Activated CD4-positive, alpha-beta T cell treated with anti-CD3 and anti-CD28 coated beads for 24 hours (primary cell): ENCODE data around the gene ZNF532.
A peak's percentile ranks its signal among the peaks of the same experiment; 100 is the strongest.
"Not testable (repeated sequence)": the region's sequence is repeated elsewhere in the genome, so short reads cannot be mapped to it uniquely, and the experiment has no call there.

Experiments
- DNase-seq, 2 donors: peaks; one replicate each; pipeline ENCODE4 v3.0.0-alpha.2; 2020; ENCODE audit warnings: low read depth in 2 of 2

ZNF532 gene

DNA sequence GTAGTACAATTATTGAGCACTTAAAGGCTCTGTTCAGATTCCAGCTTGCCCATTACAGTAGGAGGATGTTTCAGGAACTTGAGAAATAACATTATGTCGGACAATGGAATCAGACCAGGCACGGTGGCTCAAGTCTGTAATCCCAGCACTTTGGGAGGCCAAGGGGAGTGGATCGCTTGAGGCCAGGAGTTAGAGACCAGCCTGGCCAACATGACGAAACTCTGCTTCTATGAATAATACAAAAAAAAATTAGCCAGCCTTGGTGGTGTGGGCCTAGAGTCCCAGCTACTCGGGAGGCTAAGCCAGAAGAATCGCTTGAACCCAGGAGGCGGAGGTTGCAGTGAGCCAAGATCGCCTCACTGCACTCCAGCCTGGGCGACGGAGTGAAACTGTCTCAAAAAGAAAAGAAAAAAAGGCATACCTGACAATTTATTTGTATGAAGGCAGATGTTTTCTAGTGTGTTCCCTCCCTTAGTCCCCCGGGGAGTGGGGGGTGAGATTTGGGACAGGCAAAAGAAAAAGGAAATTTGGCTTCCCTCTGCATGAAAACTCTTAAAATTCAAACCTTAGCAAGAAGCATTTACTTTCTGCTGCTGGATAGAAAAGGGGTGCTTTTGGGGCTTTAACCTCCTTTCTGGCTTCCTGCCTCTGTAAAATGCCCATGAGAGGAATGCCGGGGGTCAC, 13.7 kb upstream of the ZNF532 start:
- no peak for DNase-seq

DNA sequence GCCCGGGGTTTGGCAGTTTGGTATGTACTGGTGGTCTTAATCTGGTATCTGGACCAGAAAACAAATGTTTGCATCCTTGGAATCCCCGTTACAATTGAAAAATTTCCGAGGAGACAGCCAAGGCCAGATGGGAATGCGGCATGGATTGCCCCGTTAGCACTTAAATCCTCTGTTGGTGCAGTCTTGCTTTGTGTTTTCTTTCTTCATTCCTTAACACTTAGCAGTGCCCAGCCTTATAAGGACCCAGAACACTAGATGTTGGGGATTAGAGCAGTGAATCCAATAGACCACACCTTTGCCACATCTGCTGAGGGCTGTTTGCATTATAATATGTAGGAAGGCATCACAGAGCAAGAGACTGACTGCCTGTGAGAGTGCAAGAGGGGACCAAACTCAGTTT, 12.8 kb upstream of the ZNF532 start:
- no peak for DNase-seq

- no peak for DNase-seq
Measured at GRCh38 chr18:58852629-58853028, 12.0 kb upstream of the ZNF532 start.

- DNase-seq = no peak
Measured at GRCh38 chr18:58853561-58853960, 11.1 kb upstream of the ZNF532 start.

DNA sequence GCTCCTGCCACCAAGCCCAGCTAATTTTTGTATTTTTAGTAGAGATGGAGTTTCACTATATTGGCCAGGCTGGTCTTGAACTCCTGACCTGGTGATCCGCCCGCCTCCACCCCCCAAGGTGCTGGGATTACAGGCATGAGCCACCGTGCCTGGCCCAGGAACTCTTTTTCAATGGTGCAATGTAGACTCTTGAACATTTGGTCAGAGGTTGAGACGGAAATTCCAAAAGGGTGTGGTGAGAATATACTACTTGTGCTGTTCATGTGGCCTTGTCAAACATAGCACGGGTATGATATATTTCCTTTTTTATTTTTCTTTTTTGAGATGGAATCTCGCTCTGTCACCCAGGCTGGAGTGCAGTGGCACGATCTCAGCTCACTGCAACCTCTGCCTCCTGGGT, 9.2 kb upstream of the ZNF532 start:
- DNase-seq = not testable (repeated sequence)

DNA sequence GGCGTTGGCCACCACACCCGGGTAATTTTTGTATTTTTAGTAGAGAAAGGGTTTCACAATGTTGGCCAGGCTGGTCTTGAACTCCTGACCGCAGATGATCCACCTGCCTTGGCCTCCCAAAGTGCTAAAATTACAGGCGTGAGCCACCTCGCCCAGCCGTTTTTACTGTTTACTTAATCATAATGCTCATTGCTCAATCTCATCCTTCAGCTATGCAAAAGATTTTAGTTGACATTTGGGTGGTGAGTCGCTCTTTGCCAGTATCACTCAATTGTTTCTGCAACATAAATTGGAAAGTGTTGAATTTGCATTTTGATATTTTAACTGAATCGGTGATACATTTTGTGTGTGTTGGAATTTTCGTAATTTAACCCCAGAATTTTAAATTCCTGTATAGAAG, 7.8 kb upstream of the ZNF532 start:
- DNase-seq = no peak

DNA sequence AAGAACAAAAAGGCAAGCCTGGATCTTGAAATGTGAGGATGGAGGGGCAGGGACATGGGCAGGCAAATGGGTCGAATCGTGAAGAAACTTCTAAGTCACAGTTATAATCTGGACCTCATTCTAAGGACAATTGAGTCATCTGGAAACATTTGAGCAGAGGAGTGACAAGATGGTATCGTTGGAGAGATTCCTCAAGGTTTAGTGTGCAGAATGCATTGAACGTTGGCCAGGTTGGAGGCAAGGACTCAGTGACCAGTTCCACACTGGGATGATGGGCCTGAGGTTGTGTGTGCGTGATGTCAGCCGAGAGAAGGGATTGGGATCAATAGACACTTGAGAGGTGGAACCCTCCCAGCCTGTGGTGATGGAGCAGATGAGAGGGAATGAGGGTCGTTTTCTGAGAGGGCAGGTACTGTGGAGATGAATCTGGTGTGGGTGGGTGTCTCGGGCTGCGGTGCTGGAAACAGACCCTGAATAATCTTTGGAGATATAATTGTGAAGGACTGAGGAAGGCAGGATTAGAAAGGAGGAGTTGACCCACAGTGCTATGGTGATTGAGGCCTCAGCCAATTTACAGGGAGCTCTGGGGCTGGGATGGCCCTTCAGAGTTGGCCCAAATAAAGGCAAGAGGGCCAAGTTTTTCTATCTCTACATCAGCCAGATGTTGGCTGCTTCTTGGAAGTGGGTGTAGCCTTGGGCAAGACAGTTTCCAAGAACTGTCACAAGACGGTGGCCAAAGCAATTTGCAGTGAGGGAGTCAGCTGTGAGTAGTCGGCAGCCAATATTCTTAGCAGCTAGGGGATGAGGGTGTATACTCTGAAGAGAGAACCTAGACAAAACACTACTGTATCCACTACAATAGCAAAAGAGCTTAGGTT, 5.8 kb upstream of the ZNF532 start:
- no peak for DNase-seq

DNA sequence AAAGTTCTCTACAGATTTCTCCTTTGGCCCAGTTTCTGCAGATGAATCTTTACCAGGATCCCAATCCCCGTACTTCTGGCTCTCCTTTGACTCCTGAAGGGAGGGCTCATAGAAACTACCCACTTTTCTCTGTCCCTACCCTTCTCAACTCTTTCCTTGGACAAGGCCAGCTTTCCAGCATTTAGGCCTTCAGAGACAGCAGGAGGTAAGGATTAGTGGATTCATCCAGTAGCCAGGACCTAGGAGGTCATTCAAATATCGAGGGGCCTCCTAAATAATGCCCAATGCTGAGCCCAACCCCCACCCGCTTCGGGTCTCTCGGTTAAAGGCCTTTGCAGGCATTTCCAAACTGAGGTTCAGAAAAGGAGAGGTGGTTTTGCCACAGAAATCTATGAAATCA, 4.8 kb upstream of the ZNF532 start:
- DNase-seq = no peak

DNA sequence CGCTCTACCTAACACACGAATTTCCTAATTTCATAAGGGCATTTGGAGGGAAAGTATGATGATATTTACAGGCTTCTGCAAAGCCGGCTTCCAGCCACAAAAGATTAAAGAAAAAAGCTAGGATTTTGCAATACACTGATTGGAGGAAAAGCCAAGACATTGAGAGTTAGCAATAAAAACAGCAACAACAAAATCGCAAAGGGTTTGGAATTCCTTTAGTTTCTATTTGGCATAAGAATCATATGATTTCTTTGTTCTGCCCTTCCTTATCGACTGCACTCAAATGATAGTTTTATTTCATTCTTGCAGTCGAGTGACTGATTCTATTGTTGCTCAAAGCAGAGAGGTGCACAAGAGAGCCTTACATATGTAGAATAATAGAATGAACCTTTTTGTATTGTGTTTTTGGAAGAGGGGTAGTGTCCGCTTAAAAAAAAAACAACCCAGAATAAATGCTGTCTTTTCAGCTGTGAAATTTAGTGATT, 3.9 kb upstream of the ZNF532 start:
- DNase-seq = no peak

DNA sequence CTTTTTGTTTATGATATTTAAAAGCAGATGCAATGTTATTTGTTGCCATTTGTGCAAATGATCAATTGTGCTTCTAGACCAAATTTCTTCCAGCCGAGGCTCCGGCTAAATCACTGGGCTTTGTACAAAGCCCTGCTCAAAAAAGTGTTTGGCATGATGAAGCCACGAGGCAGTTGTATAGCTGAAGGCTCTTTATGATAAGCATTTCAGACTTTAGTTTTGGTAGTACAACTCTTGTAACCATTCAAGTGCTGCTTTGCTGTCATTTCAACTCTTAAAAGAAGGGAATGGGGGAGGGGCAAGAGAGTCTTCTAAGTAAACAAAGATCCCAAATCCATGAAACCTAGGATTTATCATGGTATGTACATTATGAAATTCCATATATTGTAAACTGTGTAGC, 3.3 kb upstream of the ZNF532 start:
- no peak for DNase-seq

GRCh38 chr18:58861861-58862301, 2.8 kb upstream of the ZNF532 start:
- DNase-seq = no peak

- no peak for DNase-seq
Measured at GRCh38 chr18:58862356-58862755, 2.3 kb upstream of the ZNF532 start.

GRCh38 chr18:58862851-58863538, 1.7 kb upstream of the ZNF532 start:
- DNase-seq = no peak

DNA sequence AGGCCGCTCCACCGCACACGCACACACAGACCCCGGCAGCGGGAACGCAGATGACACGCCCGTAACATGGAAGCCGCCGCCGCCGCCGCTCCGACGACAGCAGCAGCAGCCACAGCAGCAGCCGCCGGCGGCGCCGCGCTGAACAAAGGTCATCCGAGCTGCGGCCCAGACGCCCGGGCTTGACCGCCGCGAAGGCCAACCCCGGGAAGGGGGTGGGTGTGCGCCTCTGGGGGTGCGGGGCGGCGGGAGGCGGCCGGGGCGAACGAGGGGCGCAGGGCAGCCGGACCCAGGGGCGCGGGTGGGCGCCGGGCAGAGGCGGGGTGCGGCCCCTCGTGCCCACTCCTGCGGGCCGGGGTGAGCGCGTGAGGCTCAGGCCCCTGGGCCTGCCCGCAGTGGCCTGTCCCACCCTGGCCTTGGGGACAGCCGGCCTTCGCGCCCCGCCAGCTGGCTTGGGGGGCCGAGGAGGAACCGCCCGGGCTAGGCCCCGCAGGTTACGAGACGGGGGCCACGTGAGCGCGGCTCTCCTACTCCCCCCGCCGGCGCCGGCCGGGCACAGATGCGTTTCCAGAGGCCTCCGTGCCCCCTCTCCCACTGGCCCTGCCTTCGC, 1.0 kb upstream of the ZNF532 start:
- DNase-seq = peak in 1 of 2 donors; percentile 16

DNA sequence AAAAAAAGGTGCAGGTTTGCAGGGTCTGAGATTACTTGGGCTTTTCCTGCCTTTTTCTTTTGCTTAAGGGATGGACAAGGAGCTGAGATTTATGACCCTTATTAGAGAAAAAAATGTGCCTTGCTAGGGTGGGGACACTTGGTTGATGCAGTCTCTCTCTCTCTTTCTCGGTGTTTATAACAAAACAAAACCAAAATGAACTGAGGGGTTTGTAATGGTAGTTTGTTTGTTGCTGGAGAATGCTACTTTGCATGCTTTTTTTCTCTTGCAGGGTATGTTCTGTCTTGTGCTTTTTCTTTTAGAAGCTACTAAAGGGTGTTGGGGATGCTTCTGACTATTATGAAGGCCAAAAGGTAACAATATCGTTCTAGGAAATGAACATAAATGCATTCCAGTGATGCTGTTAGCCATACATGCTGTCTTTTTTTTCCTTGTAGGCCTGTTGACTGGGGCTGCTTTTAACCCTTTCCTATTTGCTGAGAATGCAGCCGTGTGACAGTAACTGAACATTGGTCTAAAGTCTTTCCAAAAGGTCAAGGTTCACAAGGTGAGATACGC, 435 bp downstream of the ZNF532 start:
- no peak for DNase-seq

GRCh38 chr18:58865701-58866065, 1.0 kb downstream of the ZNF532 start:
- no peak for DNase-seq

GRCh38 chr18:58866066-58866772, 1.5 kb downstream of the ZNF532 start:
- no peak for DNase-seq

DNA sequence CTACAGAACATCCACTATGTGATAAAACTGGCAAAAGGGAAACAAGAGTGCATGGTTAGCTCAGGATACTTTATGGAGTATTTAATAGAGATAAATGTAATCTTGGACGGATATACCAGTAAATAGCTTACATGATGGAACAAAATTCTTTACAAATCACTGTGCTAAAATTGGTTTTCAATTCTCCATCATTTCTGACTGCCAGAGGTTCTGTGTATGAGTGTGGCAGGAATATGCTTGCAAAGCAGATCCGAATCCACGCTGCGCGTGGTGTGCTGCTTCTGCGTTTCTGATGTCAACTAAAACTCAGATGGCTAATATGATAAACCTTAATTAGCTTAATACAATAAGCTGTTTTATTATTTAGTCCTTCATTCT, 2.1 kb downstream of the ZNF532 start:
- DNase-seq = no peak

GRCh38 chr18:58867281-58867961, 2.7 kb downstream of the ZNF532 start:
- no peak for DNase-seq

- DNase-seq = no peak
Measured at GRCh38 chr18:58868440-58868839, 3.8 kb downstream of the ZNF532 start.

GRCh38 chr18:58870130-58870529, 5.5 kb downstream of the ZNF532 start:
- DNase-seq = no peak
